Motor neuron (in vitro differentiated cells): ENCODE results near the gene GPRIN2. TPM values are rescaled to one million over a fixed set of nuclear protein-coding genes. Genes with fewer than 3 reads are reported as not detected.
A peak's percentile ranks its signal among the peaks of the same experiment; 100 is the strongest.

Experiments used
- ATAC-seq, 8 experiments: fragments of 200-7000 bp; cut with Tn5 transposase; replicated peaks in 6 of 8; 2 replicates each; pipeline ENCODE4 v1.8.0; 2021; ENCODE audit warnings: mild to moderate bottlenecking in 8 of 8, moderate library complexity in 8 of 8
- H3K27ac ChIP-seq, 2 donors: fragments of 250-450 bp; sonication (Bioruptor Pico); 2 replicates each; pipeline ENCODE4 v1.9.0; 2021; ENCODE audit warnings: antibody characterized with exemption in 2 of 2, mild to moderate bottlenecking in 2 of 2, moderate library complexity in 1 of 2
- H3K4me1 ChIP-seq, 2 donors: fragments of 250-450 bp; sonication (Bioruptor Pico); replicated peaks in 1 of 2; 2 replicates each; pipeline ENCODE4 v1.6.1; 2021; ENCODE audit warnings: antibody characterized with exemption in 2 of 2, mild to moderate bottlenecking in 2 of 2, moderate library complexity in 1 of 2
- H3K4me3 ChIP-seq, 5 donors: fragments of 250-450 bp; sonication (Bioruptor Pico); 2 replicates each; pipeline ENCODE4 v1.9.0; 2021; ENCODE audit warnings: antibody characterized with exemption in 5 of 5, mild to moderate bottlenecking in 5 of 5, moderate library complexity in 4 of 5
- WGBS, 10 experiments: fragments of 450-650 bp; shearing (Covaris generic); methylation state at CpG; one replicate each; pipeline ENCODE4 v1.0.0; 2022; 5-methylcytosine and 5-hydroxymethylcytosine counted together
- in situ Hi-C, 9 experiments: fragments of 400-800 bp; cut with MboI; loops; one replicate each; pipeline ENCODE4 v1.15.0; 2021; ENCODE audit warnings: low sequenced_read_pairs in 9 of 9, low pct_unique_long_range_greater_than_20kb in 2 of 9; ENCODE audit not compliant: unreplicated experiment in 9 of 9
- total RNA-seq, 8 experiments: library from RNA; unstranded; fragments of 300-600 nt; gene quantifications; 2 replicates each; pipeline versions ENCODE4 v1.2.3 to v1.2.4, GENCODE V29; 2022

Gene GPRIN2
- total RNA-seq, 8 experiments from 2014 or later: 0.36 to 2.2 (median 1.2) TPM; not detected in 1

GRCh38 chr10:46559231-46559671 lies 2.8 kb upstream of the GPRIN2 start:
- peaks cover 3 to 6% of the 10 kb centered on the region in 2 donors for H3K4me1 ChIP-seq
- ATAC-seq: no peak
- in situ Hi-C loops: loop anchor here in 1 of 9 experiments (25.0 kb wide), 1 partner anchor 1728 kb away; no protein-coding TSS in a partner anchor
- no peak overlapping the region for H3K27ac ChIP-seq
- no peak overlapping the region for H3K4me3 ChIP-seq
- WGBS, 10 experiments: 13 to 81% (median 63%) methylated on average over 1 to 5 of the region's 5 CpGs

DNA sequence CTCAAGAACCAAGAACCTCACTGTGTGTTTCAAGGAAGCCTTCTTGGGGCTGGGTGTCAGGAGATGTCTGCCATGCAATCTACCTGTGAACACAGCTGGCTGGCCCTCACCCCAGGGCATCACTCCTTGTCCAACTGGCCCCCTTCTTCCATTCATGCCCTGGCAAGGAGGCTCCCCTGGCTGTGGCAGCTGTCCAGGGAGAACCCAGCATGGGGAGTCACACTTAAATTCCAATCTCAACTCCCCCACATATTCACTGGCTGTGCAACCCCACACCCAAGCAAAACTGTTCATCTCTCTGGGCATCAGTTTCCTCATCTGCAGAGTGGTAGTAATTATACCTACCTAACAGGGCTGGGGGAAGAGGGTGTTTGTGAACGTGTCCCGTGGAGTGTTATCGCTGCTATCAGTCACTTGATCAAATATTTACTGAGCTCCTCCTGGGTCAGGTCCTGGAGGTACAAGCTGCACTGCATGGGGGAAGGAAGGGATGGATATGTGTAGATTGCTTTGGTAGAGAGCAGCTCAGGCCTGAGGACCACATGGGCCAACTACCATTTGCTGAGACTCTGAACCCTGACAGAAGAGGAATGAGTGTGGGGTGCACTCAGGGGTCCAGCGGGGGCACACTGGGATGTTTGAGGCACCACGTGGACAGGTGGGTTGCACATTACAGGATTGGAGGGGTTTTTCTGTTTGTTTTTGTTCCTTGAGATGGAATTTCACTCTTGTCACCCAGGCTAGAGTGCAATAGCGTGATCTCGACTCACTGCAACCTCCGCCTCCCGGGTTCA lies 2.1 kb upstream of the GPRIN2 start:
- in situ Hi-C loops: loop anchor here in 1 of 9 experiments (25.0 kb wide), 1 partner anchor 1729 kb away; no protein-coding TSS in a partner anchor
- WGBS, 10 experiments: 60 to 87% (median 79%) methylated on average over 2 to 9 of the region's 9 CpGs
- H3K27ac ChIP-seq: no peak overlapping the region
- no peak overlapping the region for H3K4me3 ChIP-seq
- H3K4me1 ChIP-seq: peaks cover 3 to 6% of the 10 kb centered on the region in 2 donors
- ATAC-seq: no peak

- no peak for ATAC-seq
- Histone ChIP-seq H3K4me1 (peaks cover 3 to 6% of the 10 kb centered on the region in 2 donors), H3K4me3 (no peak overlapping the region), H3K27ac (no peak overlapping the region)
- WGBS, 10 experiments: 0 to 83% (median 37%) methylated on average over 1 of the region's 1 CpG; no CpG with 5 or more reads in 6 of the 10 experiments
- in situ Hi-C loops: loop anchor here in 1 of 9 experiments (25.0 kb wide), 1 partner anchor 1729 kb away; no protein-coding TSS in a partner anchor
Observed at GRCh38 chr10:46558122-46558391, 1.6 kb upstream of the GPRIN2 start.

DNA sequence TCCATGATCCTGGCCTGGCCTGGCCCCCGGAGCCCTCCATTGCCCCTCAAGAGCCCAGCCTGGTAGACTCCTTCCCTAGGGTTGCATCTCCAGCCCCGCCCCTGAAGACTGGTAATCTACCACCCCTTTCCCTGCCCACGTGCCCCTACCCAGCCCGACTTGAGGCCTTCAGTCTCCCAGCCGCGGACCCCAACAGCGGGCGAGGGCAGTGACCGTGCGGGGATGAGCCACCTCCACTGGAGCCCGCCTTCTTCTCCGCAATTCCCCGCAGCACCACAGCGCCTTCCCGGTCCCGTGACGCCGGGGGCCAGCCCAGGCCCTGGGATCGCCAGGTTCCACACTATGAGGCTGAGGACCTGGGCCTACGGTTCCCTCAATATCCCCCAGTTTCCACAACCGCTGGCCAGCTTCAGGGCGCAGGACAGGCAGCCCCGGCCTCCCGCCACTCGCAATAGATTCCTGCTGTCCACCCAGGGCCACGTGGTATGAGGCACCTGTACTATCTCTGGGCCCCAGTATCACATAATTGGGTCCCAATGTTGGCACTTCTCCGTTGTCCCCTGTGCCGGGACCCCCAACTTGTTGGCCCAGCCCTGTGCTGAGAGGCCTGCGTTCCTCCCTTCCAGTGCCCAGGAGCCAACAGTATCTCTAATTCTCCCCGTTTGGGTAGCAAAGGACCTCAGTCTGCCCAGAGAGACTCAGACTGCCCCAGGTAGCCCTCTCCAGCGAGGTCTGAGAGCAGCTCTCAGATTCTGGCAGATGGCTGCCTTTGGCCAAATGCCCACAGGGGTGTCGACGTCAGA lies 1.1 kb upstream of the GPRIN2 start:
- in situ Hi-C loops: loop anchor here in 1 of 9 experiments (25.0 kb wide), 1 partner anchor 1730 kb away; no protein-coding TSS in a partner anchor
- no peak overlapping the region for H3K27ac ChIP-seq
- ATAC-seq: no peak
- peak overlapping the region in 1 of 5 donors; percentile 40 for H3K4me3 ChIP-seq
- WGBS, 10 experiments: 0 to 100% (median 86%) methylated on average over 1 to 27 of the region's 33 CpGs
- H3K4me1 ChIP-seq: peaks cover 3 to 6% of the 10 kb centered on the region in 2 donors

DNA sequence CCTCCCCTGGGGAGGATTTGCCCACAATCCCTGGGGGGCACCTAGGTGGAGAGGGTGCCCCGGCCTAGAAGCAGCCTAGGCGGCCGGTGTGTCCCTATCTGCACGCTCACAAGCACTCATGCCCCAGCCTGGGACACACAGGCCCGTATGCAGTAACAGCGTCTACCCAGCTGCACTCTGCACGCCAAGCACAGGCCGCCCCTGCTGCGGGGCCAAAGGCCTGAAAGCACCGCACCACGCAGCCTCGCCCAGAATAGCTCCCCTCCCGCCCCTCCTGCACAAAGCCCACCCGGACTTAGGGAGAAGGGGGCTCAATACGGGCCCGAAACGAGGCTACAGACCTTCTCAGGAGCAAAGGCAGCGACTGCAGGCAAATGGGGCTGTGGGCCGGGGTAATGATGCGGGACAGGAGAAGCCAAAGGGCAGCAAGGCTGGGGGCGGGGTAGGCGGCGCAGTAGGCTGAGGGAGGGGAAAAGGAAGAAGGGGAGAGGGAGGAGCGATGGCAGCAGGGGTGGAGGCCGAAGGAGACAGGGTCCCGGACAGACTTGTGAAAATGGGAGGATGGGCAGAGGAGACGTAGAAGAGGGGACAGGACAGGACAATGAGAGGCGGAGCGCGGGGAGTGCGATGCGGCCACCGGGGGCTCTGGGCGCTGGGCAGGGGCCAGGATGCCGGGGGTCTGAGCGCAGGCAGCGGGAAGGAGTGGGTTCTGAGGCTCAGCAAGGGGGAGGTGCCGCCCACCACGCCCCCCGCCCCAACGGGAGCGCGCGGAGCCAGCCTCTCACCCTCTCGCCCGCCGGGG lies 544 bp downstream of the GPRIN2 start:
- H3K27ac ChIP-seq: no peak overlapping the region

DNA sequence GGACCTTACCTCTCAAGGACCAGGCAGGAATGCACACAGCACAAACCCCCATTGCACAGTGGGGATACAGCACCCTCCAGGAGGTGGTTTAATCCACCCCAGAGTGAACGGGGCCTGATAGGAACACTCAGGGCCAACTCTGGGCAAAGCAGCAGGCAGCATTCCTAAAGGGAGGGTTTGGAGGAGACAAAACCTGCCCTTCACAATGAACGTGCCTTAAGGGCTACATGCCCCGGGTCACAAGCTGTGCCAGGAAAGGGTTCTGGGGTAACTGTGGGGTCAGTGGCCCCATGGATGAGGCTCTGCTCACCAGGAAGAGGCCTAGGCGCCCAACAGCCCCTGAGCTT lies 1.1 kb downstream of the GPRIN2 start:
- peak overlapping the region in 4 of 5 donors; percentile 40 to 54 (median 48) for H3K4me3 ChIP-seq
- in situ Hi-C loops: loop anchor here in 1 of 9 experiments (25.0 kb wide), 1 partner anchor 1732 kb away; no protein-coding TSS in a partner anchor
- ATAC-seq: no peak
- WGBS, 10 experiments: 27 to 100% (median 80%) methylated on average over 1 to 4 of the region's 4 CpGs; no CpG with 5 or more reads in 1 of the 10 experiments
- no peak overlapping the region for H3K27ac ChIP-seq
- peaks cover 3 to 6% of the 10 kb centered on the region in 2 donors for H3K4me1 ChIP-seq

More for the DNA sequence above, 544 bp downstream of the GPRIN2 start:
- Histone ChIP-seq H3K4me1 (peaks cover 3 to 6% of the 10 kb centered on the region in 2 donors), H3K4me3 (peak overlapping the region; percentile 40 to 54 (median 45))
- WGBS, 10 experiments: 0 to 76% (median 33%) methylated on average over 1 to 20 of the region's 47 CpGs; no CpG with 5 or more reads in 3 of the 10 experiments
- in situ Hi-C loops: loop anchor here in 1 of 9 experiments (25.0 kb wide), 1 partner anchor 1731 kb away; no protein-coding TSS in a partner anchor
- ATAC-seq: peak in 6 of 8 experiments; percentile 42 to 77 (median 74)

GRCh38 chr10:46554166-46554781 lies 2.2 kb downstream of the GPRIN2 start:
- no peak overlapping the region for H3K4me3 ChIP-seq

GRCh38 chr10:46553238-46554049 lies 3.0 kb downstream of the GPRIN2 start:
- Histone ChIP-seq H3K4me1 (peaks cover 3 to 6% of the 10 kb centered on the region in 2 donors), H3K4me3 (no peak overlapping the region), H3K27ac (no peak overlapping the region)
- in situ Hi-C loops: loop anchor here in 1 of 9 experiments (25.0 kb wide), 1 partner anchor 1734 kb away; no protein-coding TSS in a partner anchor
- 0 to 75% (median 51%) methylated on average over 1 to 2 of the region's 2 CpGs; no CpG with 5 or more reads in 3 of the 10 experiments for WGBS, 10 experiments
- ATAC-seq: no peak

More at GRCh38 chr10:46554166-46554781, 2.2 kb downstream of the GPRIN2 start:
- Histone ChIP-seq H3K27ac (no peak overlapping the region), H3K4me1 (peaks cover 3 to 6% of the 10 kb centered on the region in 2 donors)
- in situ Hi-C loops: loop anchor here in 1 of 9 experiments (25.0 kb wide), 1 partner anchor 1733 kb away; no protein-coding TSS in a partner anchor
- ATAC-seq: no peak
- 48 to 92% (median 82%) methylated on average over 6 to 7 of the region's 7 CpGs for WGBS, 10 experiments

DNA sequence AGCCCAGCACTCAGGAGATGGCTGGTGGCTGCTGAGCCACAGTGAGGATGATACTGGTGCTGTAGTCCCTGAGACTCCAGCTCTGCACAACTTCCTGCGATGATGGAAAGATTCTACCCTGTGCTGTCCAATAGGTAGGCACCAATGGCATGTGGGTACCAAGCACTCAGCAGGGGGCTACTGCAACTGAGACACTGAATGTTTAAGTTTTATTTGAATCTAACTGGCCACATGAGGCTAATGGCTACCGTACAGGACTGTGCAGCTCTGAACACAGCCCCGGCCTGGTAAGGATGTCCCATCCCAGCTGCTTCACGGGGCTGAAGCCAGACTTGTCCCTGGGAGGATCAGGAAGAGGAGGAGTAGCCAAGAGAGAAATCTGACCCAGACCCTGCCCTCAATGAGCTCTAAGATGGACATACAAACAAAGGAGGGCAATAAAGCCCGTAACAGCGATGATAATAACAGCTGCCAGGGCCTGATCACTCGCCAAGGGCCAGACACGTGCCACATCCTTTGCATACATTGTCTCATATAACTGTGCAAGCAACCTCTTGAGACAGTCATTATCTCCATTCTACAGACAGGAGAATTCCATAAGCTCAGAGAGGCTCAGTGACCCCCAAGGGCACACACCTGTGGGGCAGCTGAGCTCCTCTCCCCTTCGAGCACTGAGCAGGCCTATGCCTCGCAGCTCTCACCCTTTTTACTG lies 3.8 kb downstream of the GPRIN2 start:
- ATAC-seq: no peak
- H3K4me1 ChIP-seq: peaks cover 3 to 6% of the 10 kb centered on the region in 2 donors
- H3K27ac ChIP-seq: no peak overlapping the region
- WGBS, 10 experiments: 67 to 92% (median 81%) methylated on average over 2 to 10 of the region's 10 CpGs
- in situ Hi-C loops: loop anchor here in 1 of 9 experiments (25.0 kb wide), 1 partner anchor 1735 kb away; no protein-coding TSS in a partner anchor
- no peak overlapping the region for H3K4me3 ChIP-seq

DNA sequence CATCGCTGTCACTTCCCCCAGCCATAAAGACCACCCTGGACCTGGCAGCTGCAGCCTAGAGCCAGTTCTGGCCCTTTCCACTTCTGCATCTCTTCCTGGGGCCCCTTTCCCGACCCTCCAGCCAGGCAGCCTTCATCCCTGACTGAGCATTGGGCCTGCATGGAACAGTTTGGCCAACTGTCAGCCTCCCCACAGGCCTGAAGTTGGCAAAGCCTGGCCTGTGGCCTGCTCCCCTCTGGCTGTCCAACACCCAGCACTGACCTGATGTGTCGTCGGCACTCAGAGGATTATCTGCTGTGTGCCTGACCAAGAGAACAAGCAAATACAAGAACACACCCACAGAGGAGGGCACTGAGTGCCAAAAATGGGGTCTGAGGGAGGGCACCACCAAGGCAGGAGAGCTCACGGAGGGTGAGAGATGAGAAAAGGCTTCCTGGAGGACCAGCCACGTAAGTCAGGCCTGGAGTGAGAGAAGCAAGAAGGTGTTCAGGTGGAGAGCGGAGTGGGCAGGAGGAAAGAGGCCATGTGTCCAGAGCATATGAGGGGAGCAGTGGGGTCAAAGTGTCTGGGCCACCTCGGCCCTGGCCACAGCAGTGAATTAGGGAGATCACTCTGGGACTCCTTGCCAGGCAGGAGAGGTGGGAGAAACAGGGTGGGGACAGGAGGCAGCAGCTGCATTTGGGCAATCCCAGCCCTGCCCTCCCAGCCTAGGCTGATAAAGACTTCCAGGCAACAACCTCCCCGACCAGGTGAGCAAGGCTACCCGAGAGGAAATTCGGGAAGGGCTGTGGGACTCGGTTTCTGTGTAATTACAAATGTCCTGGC lies 4.5 kb downstream of the GPRIN2 start:
- no peak overlapping the region for H3K27ac ChIP-seq
- H3K4me1 ChIP-seq: peaks cover 3 to 6% of the 10 kb centered on the region in 2 donors
- ATAC-seq: no peak
- in situ Hi-C loops: loop anchor here in 1 of 9 experiments (25.0 kb wide), 1 partner anchor 1735 kb away; no protein-coding TSS in a partner anchor
- no peak overlapping the region for H3K4me3 ChIP-seq
- WGBS, 10 experiments: 40 to 92% (median 78%) methylated on average over 2 to 12 of the region's 12 CpGs
